Measurements from ENCODE around the gene ALOXE3.
A peak's percentile ranks its signal among the peaks of the same experiment; 100 is the strongest.

- 0 out of 2 replicates have a peak, but pooled peaks have one; percentile 0 for TF ChIP-seq TAF1 (IDR thresholded peaks at IDR 0.05; ENCODE audit: low read depth)
- no peak for TF ChIP-seq RAD21 (IDR thresholded peaks at IDR 0.05; ENCODE audit: low read depth)
- TF ChIP-seq CEBPB (IDR thresholded peaks at IDR 0.05), result no peak
- TF ChIP-seq EP300 (IDR thresholded peaks at IDR 0.05; ENCODE audit: borderline replicate concordance), result no peak
Measured at GRCh38 chr17:8151641-8152111, 33.4 kb upstream of the ALOXE3 start.
